GM12878 (cell line): ENCODE results near the gene TFAP2B. TPM values are rescaled to one million over a fixed set of nuclear protein-coding genes. Genes with fewer than 3 reads are reported as not detected.

Experiments used
- ATAC-seq: fragments of 200-7000 bp; cut with Tn5 transposase; 3 replicates; pipeline ENCODE4 v1.9.1; 2020; ENCODE audit warnings: mild to moderate bottlenecking, moderate library complexity
- BruUV-seq: library from RNA; stranded (reverse); fragments of 400-500 nt; replicated peaks from 2 replicates; lab custom pipeline; 2021; lab: Mats Ljungman, UMichigan
- CTCF ChIA-PET: fragments of 300-600 bp; sonication (Branson Sonifier 250); formaldehyde crosslinking; extraction: SDS; loops from one replicate; lab custom pipeline; 2021; ENCODE audit warnings: inconsistent platforms; lab: Yijun Ruan, JAX
- POLR2A ChIA-PET: fragments of 350-600 bp; formaldehyde crosslinking; extraction: SDS; loops from one replicate; lab custom pipeline; 2021; ENCODE audit warnings: inconsistent platforms; lab: Charles Lee
- RAD21 ChIA-PET: fragments of 300-600 bp; sonication (Branson Sonifier 250); formaldehyde crosslinking; loops from one replicate; lab custom pipeline; 2023; ENCODE audit warnings: antibody characterized with exemption; ENCODE audit not compliant: unreplicated experiment; lab: Charles Lee
- SMC1A ChIA-PET: fragments of 300-600 bp; sonication (Branson Sonifier 250); formaldehyde crosslinking; loops from one replicate; lab custom pipeline; 2023; ENCODE audit not compliant: unreplicated experiment, uncharacterized antibody; lab: Charles Lee
- DNase-seq: peaks from one replicate; pipeline ENCODE4 v3.0.0-alpha.2; 2011; ENCODE audit warnings: low read depth, low spot score
- FAIRE-seq: peaks from 3 replicates; lab custom pipeline; 2011; peaks lifted over from hg19 to GRCh38; lab: Jason Lieb, UNC
- H2AFZ ChIP-seq: 2 replicates; pipeline ENCODE4 v1.6.0; 2011; ENCODE audit warnings: low read depth, low read length, control low read depth; ENCODE audit not compliant: control insufficient read depth
- H3K27ac ChIP-seq: 2 replicates; pipeline ENCODE4 v1.5.1; 2011; ENCODE audit warnings: control low read depth; ENCODE audit not compliant: control insufficient read depth, insufficient read depth
- H3K27me3 ChIP-seq, 2 experiments: replicated peaks in 1 of 2; 2 replicates each; pipeline versions ENCODE4 v1.6.0 to v1.6.1; 2011; ENCODE audit warnings: low read length in 1 of 2; ENCODE audit not compliant: control insufficient read depth in 2 of 2, insufficient read depth in 2 of 2
- H3K36me3 ChIP-seq, 2 experiments: 2 replicates each; pipeline ENCODE4 v1.5.1; 2011; ENCODE audit warnings: low read length in 1 of 2; ENCODE audit not compliant: control insufficient read depth in 2 of 2, insufficient read depth in 2 of 2
- H3K4me1 ChIP-seq: 2 replicates; pipeline ENCODE4 v1.6.1; 2011; ENCODE audit warnings: mild to moderate bottlenecking, low read length, moderate library complexity, mixed read lengths; ENCODE audit not compliant: control insufficient read depth, insufficient read depth
- H3K4me2 ChIP-seq: 2 replicates; pipeline ENCODE4 v1.6.0; 2011; ENCODE audit warnings: control low read depth; ENCODE audit not compliant: control insufficient read depth, insufficient read depth
- H3K4me3 ChIP-seq: fragments of 200-600 bp; sonication (generic); 2 replicates; pipeline ENCODE4 v1.5.1; 2016
- H3K79me2 ChIP-seq: 2 replicates; pipeline ENCODE4 v1.6.0; 2011; ENCODE audit warnings: low read length; ENCODE audit not compliant: control insufficient read depth, insufficient read depth
- H3K9ac ChIP-seq: 2 replicates; pipeline ENCODE4 v1.8.0; 2011; ENCODE audit warnings: low read length, control low read depth, mixed read lengths; ENCODE audit not compliant: control insufficient read depth, insufficient read depth
- H3K9me3 ChIP-seq: replicated peaks from 3 replicates; pipeline ENCODE4 v1.5.1; 2011; ENCODE audit warnings: mild to moderate bottlenecking, low read length; ENCODE audit not compliant: control insufficient read depth, insufficient read depth
- H4K20me1 ChIP-seq: 2 replicates; pipeline ENCODE4 v1.6.0; 2011; ENCODE audit not compliant: control insufficient read depth, insufficient read depth
- ATF7 ChIP-seq: fragments of 450-650 bp; IDR thresholded peaks from 2 replicates; pipeline ENCODE4 v1.6.1; 2016; ENCODE audit warnings: low read depth, mild to moderate bottlenecking
- CBFB ChIP-seq: IDR thresholded peaks from 2 replicates; pipeline ENCODE4 v1.6.1; 2016; ENCODE audit warnings: antibody characterized with exemption, low read depth
- CEBPZ ChIP-seq: fragments of 150-350 bp; IDR thresholded peaks from 2 replicates; pipeline ENCODE4 v1.6.1; 2016; ENCODE audit warnings: low read depth, low read length
- CREM ChIP-seq: IDR thresholded peaks from 2 replicates; pipeline ENCODE4 v1.6.1; 2014; ENCODE audit warnings: antibody characterized with exemption, low read depth
- CTCF ChIP-seq, 3 experiments: IDR thresholded peaks in 2 of 3; conservative IDR thresholded peaks in 1 of 3; 2 replicates each; pipeline ENCODE4 v1.5.1; 2011; ENCODE audit warnings: low read depth in 3 of 3, low read length in 3 of 3, mild to moderate bottlenecking in 3 of 3, control low read depth in 2 of 3, moderate library complexity in 2 of 3, inconsistent platforms in 1 of 3, mixed read lengths in 1 of 3; ENCODE audit not compliant: control insufficient read depth in 2 of 3, insufficient read depth in 1 of 3; ENCODE audit errors: extremely low read depth in 1 of 3
- E4F1 ChIP-seq: fragments of 450-650 bp; IDR thresholded peaks from 2 replicates; pipeline ENCODE4 v1.6.1; 2018; ENCODE audit warnings: borderline replicate concordance, mild to moderate bottlenecking; ENCODE audit not compliant: partially characterized antibody
- FOXK2 ChIP-seq: fragments of 450-650 bp; IDR thresholded peaks from 2 replicates; pipeline ENCODE4 v1.6.1; 2017; ENCODE audit warnings: mild to moderate bottlenecking, moderate library complexity
- HDGF ChIP-seq: fragments of 450-650 bp; IDR thresholded peaks from 2 replicates; pipeline ENCODE4 v1.6.1; 2016; ENCODE audit warnings: antibody characterized with exemption
- IRF4 ChIP-seq: IDR thresholded peaks from 2 replicates; pipeline ENCODE4 v1.6.1; 2011; ENCODE audit warnings: low read depth, low read length
- NFXL1 ChIP-seq: fragments of 450-650 bp; IDR thresholded peaks from 2 replicates; pipeline ENCODE4 v1.6.1; 2017; ENCODE audit warnings: antibody characterized with exemption, mild to moderate bottlenecking, borderline replicate concordance
- NR2F1 ChIP-seq: fragments of 450-650 bp; conservative IDR thresholded peaks from 2 replicates; pipeline ENCODE4 v1.6.1; 2017; ENCODE audit warnings: mild to moderate bottlenecking
- RCOR1 ChIP-seq: conservative IDR thresholded peaks from 2 replicates; pipeline ENCODE4 v1.6.1; 2012; ENCODE audit warnings: low read depth, low read length, improper control_type of control experiment
- SUPT20H ChIP-seq: IDR thresholded peaks from 2 replicates; pipeline ENCODE4 v1.6.1; 2011; ENCODE audit warnings: low read depth, mild to moderate bottlenecking, low read length, moderate library complexity, borderline replicate concordance; ENCODE audit not compliant: control insufficient read depth
- TAF1 ChIP-seq: IDR thresholded peaks from 2 replicates; pipeline ENCODE4 v1.6.1; 2011; ENCODE audit warnings: mild to moderate bottlenecking, low read depth, low read length, borderline replicate concordance
- WRNIP1 ChIP-seq: IDR thresholded peaks from 2 replicates; pipeline ENCODE4 v1.6.1; 2011; ENCODE audit warnings: low read depth, low read length, improper control_type of control experiment, borderline replicate concordance
- YBX1 ChIP-seq: fragments of 450-650 bp; IDR thresholded peaks from 2 replicates; pipeline ENCODE4 v1.6.1; 2016; ENCODE audit warnings: antibody characterized with exemption
- ZSCAN29 ChIP-seq: fragments of 450-650 bp; IDR thresholded peaks from 2 replicates; pipeline ENCODE4 v1.6.1; 2017; ENCODE audit warnings: mild to moderate bottlenecking, moderate library complexity
- ZZZ3 ChIP-seq: IDR thresholded peaks from 2 replicates; pipeline ENCODE4 v1.6.1; 2011; ENCODE audit warnings: low read depth; ENCODE audit not compliant: control insufficient read depth, insufficient read length
- WGBS: methylation state at CpG from one replicate; pipeline ENCODE4 v1.1.6; 2016; ENCODE audit warnings: low lambda C conversion rate; ENCODE audit not compliant: insufficient replicate concordance, insufficient coverage; ENCODE audit errors: missing lambda C conversion rate; 5-methylcytosine and 5-hydroxymethylcytosine counted together
- in situ Hi-C: fragments of 300-500 bp; cut with MboI; formaldehyde crosslinking; loops from 9 replicates; pipeline ENCODE4 v1.14.3; 2018; ENCODE audit warnings: mixed read lengths
- intact Hi-C: fragments of 100-400 bp; cut with micrococcal nuclease; formaldehyde crosslinking; loops from one replicate; pipeline ENCODE4 v1.14.2; 2022; ENCODE audit not compliant: unreplicated experiment
- polyA plus RNA-seq, 11 experiments: library from polyadenylated mRNA; depleted of rRNA in 4 of 11; unstranded in 6 of 11; stranded (reverse) in 5 of 11; fragments of >200 nt; fragmentation: Nextera tagmentation in 4 of 11; fragmentation: Illumina TruSeq in 1 of 11; extraction: Ambion mirVana in 4 of 11; extraction: Trizol in 1 of 11; gene quantifications; 1 replicate in 1 of 11; 2 replicates in 10 of 11; pipeline versions ENCODE4 v1.2.1 to v1.2.3, GENCODE V29; 2011 to 2016; ENCODE audit warnings: inconsistent platforms in 2 of 11, missing spikeins in 2 of 11, low read depth in 1 of 11
- total RNA-seq, 4 experiments: library from RNA; depleted of rRNA in 3 of 4; stranded (reverse); fragments of >200 nt in 3 of 4; fragmentation: Illumina TruSeq in 1 of 4; extraction: Trizol in 1 of 4; gene quantifications; 2 replicates each; pipeline versions ENCODE4 v1.2.1 to v1.2.3, GENCODE V29; 2013 to 2021

The TFAP2B gene
- total and polyA plus RNA-seq, 10 of the 15 experiments (the other 5 are each of a cell fraction or from before 2014, with no cell fraction given), result 0.03 to 0.15 (median 0.07) TPM; not detected in 5

GRCh38 chr6:50847890-50848594, 29.4 kb downstream of the TFAP2B start:
- TF ChIP-seq CBFB (no peak), RCOR1 (no peak), TAF1 (no peak), FOXK2 (no peak), E4F1 (no peak), NFXL1 (no peak), CREM (no peak), ZZZ3 (no peak), IRF4 (no peak), CEBPZ (no peak), CTCF (IDR thresholded peaks at IDR 0.05 in 2 of 3, conservative IDR thresholded peaks at IDR 0.05 in 1 of 3; ENCODE audit: control insufficient read depth in 2 of 3, extremely low read depth in 1 of 3, insufficient read depth in 1 of 3, low read depth in 3 of 3, low read length in 3 of 3) (no peak), YBX1 (no peak), ZSCAN29 (no peak), HDGF (no peak), NR2F1 (no peak), WRNIP1 (no peak), ATF7 (no peak), SUPT20H (no peak)
- no TSS peak for BruUV-seq
- no peak for DNase-seq
- Histone ChIP-seq H3K79me2 (no peaks in the 10 kb centered on the region), H3K4me1 (no peaks in the 10 kb centered on the region), H4K20me1 (no peaks in the 10 kb centered on the region), H2AFZ (no peak overlapping the region), H3K27ac (no peak overlapping the region), H3K9me3 (no peaks in the 10 kb centered on the region; the same call in 2 of the 3 replicates), H3K9ac (no peak overlapping the region), H3K36me3 (no peaks in the 10 kb centered on the region), H3K4me2 (no peak overlapping the region), H3K27me3 (peaks cover 16 to 18% of the 10 kb centered on the region in 2 experiments), H3K4me3 (no peak overlapping the region)
- in situ Hi-C loops (no loop called here), intact Hi-C loops (no loop called here)
- RAD21 ChIA-PET, result no interaction called here
- no peak for ATAC-seq
- WGBS, result 1% methylated on average over 7 of the region's 7 CpGs
- CTCF ChIA-PET, result interaction anchor here (1.2 kb wide), 1 partner anchor 1201 kb away, joined by 3 read pairs; no protein-coding TSS in a partner anchor
- no peak for FAIRE-seq
- SMC1A ChIA-PET, result interaction anchor here (1.0 kb wide), 1 partner anchor 18 kb away, joined by 4 read pairs; no protein-coding TSS in a partner anchor
- POLR2A ChIA-PET, result no interaction called here
